ENCODE measurements around the gene SUSD6. TPM values are rescaled to one million over a fixed set of nuclear protein-coding genes. Genes with fewer than 3 reads are reported as not detected.

Gene SUSD6, protein sequence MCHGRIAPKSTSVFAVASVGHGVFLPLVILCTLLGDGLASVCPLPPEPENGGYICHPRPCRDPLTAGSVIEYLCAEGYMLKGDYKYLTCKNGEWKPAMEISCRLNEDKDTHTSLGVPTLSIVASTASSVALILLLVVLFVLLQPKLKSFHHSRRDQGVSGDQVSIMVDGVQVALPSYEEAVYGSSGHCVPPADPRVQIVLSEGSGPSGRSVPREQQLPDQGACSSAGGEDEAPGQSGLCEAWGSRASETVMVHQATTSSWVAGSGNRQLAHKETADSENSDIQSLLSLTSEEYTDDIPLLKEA
- 5.9 and 6.4 TPM in 2 replicates for total RNA-seq (2014; rRNA removed; shearing (Covaris generic))

DNA sequence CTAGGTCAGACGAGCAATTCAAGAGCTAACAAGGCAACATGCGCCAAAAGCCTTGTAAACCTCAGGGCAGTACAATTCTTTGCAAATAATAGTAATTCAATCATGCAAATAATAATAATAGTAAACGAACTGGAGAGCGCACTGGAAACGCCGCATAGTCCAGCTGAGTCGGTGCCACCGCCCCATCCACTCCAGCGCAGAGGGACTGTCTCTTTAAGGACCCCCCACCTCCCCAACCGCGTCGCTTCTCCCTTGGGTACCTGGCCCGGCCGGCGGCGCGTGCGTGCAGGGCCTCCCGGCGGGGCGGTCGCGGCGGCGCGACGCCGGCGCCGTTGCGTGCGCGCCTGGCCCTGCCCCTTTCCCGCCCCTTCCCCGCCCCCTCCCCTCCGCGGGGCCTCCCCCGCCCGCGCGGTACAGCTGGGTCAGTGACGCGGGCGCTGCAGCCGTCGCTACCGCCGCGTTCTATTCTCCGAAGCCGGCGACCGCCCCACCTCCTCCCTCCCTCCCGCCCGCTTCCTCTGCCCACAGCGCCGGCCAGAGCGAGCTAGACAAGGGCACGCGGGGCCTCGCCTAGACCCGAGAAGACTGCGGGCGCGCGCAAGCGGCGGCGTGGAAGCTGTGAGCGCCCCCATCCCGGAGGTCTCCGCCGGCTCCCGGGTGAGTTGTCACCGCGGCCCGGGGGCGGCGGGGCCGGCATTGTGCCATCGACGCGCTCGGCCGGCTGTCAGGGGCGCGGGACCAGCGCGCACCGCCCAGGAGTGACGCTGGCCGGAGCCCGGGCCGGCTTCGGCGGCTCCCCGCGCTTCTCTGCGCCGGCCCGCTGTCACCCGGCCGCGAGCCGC is at the start of gene SUSD6:
SUSD6 (plus strand) TSS at position 425 of the 842 bp plus-strand sequence. CDS start 46,997 bp downstream, outside the sequence.
- Histone ChIP-seq H3K4me1 (replicated peaks) (peaks cover 36% of the 10 kb centered on the region), H3K4me3 (peak within 1 kb of the TSS; percentile 95), H3K36me3 (no peaks in the 10 kb centered on the region; the same call in 1 of the 2 replicates), H3K27ac (peak within 1 kb of the TSS; percentile 82), H3K27me3 (replicated peaks) (no peaks in the 10 kb centered on the region), H3K9me3 (replicated peaks) (0 out of 2 replicates have a peak, but pooled peaks cover 2% of the 10 kb centered on the region)
- DNase-seq (ENCODE audit: low read depth in 1 of 2, low spot score in 2 of 2): peak; percentile 73 to 86

DNA sequence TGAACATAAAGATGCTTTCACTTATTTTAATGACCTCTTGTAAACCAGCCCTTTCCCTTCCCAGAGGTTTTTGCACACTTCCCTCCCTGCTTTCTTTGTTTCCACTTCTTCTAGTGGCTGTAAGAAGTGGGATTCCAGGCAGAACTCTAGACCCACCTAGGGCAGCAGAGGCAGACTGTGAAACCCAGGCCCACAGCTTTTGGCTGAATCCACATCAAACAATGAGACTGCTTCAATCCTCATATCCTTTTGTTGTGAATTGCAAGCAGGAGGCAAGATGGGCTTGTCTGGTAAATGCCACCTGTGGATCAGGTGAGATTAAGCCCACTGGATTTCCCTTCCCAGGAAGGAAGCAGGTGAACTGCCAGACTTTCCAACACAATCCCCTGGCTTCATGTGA is 49.5 kb upstream of the SUSD6 start:
- no peak for DNase-seq (ENCODE audit: low read depth in 1 of 2, low spot score in 2 of 2)
- Histone ChIP-seq H3K27ac (no peak overlapping the region), H3K4me3 (no peak overlapping the region), H3K36me3 (no peaks in the 10 kb centered on the region), H3K27me3 (replicated peaks) (peaks cover 8% of the 10 kb centered on the region), H3K4me1 (replicated peaks) (no peaks in the 10 kb centered on the region), H3K9me3 (replicated peaks) (no peaks in the 10 kb centered on the region)

GRCh38 chr14:69567563-69567962 is 43.8 kb upstream of the SUSD6 start:
- H3K9me3 ChIP-seq (replicated peaks): peaks cover 3% of the 10 kb centered on the region; the same call in 1 of the 2 replicates
- no peaks in the 10 kb centered on the region for H3K36me3 ChIP-seq
- H3K4me1 ChIP-seq (replicated peaks): peaks cover 10% of the 10 kb centered on the region
- H3K27me3 ChIP-seq (replicated peaks): peaks cover 59% of the 10 kb centered on the region
- H3K27ac ChIP-seq: no peak overlapping the region
- no peak overlapping the region for H3K4me3 ChIP-seq
- no peak for DNase-seq (ENCODE audit: low read depth in 1 of 2, low spot score in 2 of 2)

- no peaks in the 10 kb centered on the region for H3K36me3 ChIP-seq
- peaks cover 25% of the 10 kb centered on the region for H3K4me1 ChIP-seq (replicated peaks)
- H3K9me3 ChIP-seq (replicated peaks): peaks cover 5% of the 10 kb centered on the region; the same call in 1 of the 2 replicates
- no peak overlapping the region for H3K27ac ChIP-seq
- peaks cover 80% of the 10 kb centered on the region for H3K27me3 ChIP-seq (replicated peaks)
- no peak for DNase-seq (ENCODE audit: low read depth in 1 of 2, low spot score in 2 of 2)
- no peak overlapping the region for H3K4me3 ChIP-seq
These were observed 41.5 kb upstream of the SUSD6 start for GRCh38 chr14:69569859-69570258.

- H3K27ac ChIP-seq: no peak overlapping the region
- no peaks in the 10 kb centered on the region for H3K36me3 ChIP-seq
- no peak overlapping the region for H3K4me3 ChIP-seq
- H3K9me3 ChIP-seq (replicated peaks): peaks cover 5% of the 10 kb centered on the region; the same call in 1 of the 2 replicates
- peaks cover 25% of the 10 kb centered on the region for H3K4me1 ChIP-seq (replicated peaks)
- no peak for DNase-seq (ENCODE audit: low read depth in 1 of 2, low spot score in 2 of 2)
- peaks cover 86% of the 10 kb centered on the region for H3K27me3 ChIP-seq (replicated peaks)
These were observed 40.5 kb upstream of the SUSD6 start for GRCh38 chr14:69570836-69571330.

DNA sequence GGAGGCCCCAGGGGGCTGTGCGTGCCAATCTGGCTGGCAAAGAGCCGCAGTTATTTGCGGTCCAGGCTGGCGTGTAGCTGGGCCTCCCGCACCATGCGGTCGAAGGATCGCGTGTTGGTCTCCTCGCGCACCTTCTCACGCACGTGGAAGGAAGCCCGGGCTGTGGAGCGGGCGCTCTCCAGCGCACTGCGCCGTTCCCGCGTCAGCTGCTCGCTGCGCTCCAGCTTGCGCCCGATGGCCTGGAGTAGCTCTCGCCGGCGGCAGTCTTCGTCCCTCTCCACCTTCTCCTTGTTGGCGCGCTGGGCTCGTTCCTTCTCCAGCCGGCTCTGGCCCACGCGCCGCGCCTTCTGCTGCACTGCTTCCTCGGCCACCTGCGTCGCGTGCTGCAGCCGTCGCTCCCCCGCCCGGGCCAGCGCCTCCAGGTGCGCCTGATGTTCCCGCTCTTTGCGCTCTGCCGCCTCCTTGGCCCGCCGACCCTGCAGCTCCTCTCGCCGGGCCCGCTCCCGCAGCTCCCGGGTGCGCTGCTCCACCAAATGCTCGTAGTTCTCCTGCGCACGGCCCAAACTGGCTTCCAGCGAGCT is 39.9 kb upstream of the SUSD6 start:
- H3K4me3 ChIP-seq: no peak overlapping the region
- H3K9me3 ChIP-seq (replicated peaks): peaks cover 5% of the 10 kb centered on the region; the same call in 1 of the 2 replicates
- DNase-seq (ENCODE audit: low read depth in 1 of 2, low spot score in 2 of 2): no peak
- H3K4me1 ChIP-seq (replicated peaks): peaks cover 25% of the 10 kb centered on the region
- peaks cover 79% of the 10 kb centered on the region for H3K27me3 ChIP-seq (replicated peaks)
- no peaks in the 10 kb centered on the region for H3K36me3 ChIP-seq
- H3K27ac ChIP-seq: no peak overlapping the region

GRCh38 chr14:69572030-69572840 is 39.2 kb upstream of the SUSD6 start:
- no peak overlapping the region for H3K27ac ChIP-seq
- peaks cover 25% of the 10 kb centered on the region for H3K4me1 ChIP-seq (replicated peaks)
- DNase-seq (ENCODE audit: low read depth in 1 of 2, low spot score in 2 of 2): no peak
- peaks cover 76% of the 10 kb centered on the region for H3K27me3 ChIP-seq (replicated peaks)
- H3K9me3 ChIP-seq (replicated peaks): peaks cover 5% of the 10 kb centered on the region; the same call in 1 of the 2 replicates
- no peaks in the 10 kb centered on the region for H3K36me3 ChIP-seq
- no peak overlapping the region for H3K4me3 ChIP-seq

- Histone ChIP-seq H3K27ac (no peak overlapping the region), H3K4me1 (replicated peaks) (peaks cover 25% of the 10 kb centered on the region), H3K9me3 (replicated peaks) (peaks cover 5% of the 10 kb centered on the region; the same call in 1 of the 2 replicates), H3K27me3 (replicated peaks) (peaks cover 71% of the 10 kb centered on the region), H3K36me3 (no peaks in the 10 kb centered on the region), H3K4me3 (no peak overlapping the region)
- no peak for DNase-seq (ENCODE audit: low read depth in 1 of 2, low spot score in 2 of 2)
These were observed 38.6 kb upstream of the SUSD6 start for GRCh38 chr14:69572841-69573135.

- H3K27me3 ChIP-seq (replicated peaks): peaks cover 66% of the 10 kb centered on the region
These were observed 38.1 kb upstream of the SUSD6 start for GRCh38 chr14:69573205-69573830.

DNA sequence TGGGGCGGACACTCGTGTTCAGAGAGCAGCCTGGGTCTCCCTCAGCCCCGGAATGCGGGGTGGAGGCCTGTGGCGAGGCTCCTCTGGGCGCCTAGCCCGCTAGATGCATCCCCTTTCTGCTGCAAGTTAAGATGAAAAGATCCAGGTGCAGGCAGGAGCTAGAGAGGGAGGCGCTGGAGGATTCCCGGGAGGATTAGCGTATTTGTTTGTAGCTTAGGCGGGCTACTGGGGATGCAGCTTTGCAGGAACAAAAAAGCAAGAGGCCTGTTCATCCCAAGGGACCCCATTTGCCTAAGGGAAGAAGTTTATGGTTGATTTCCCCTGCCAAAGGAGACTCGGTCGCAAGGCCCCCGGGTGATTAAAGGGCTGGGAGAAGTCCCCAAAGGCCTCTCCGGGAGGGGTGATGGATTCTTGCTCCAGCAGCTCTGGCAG is 37.5 kb upstream of the SUSD6 start:
- no peaks in the 10 kb centered on the region for H3K36me3 ChIP-seq
- peaks cover 64% of the 10 kb centered on the region for H3K27me3 ChIP-seq (replicated peaks)
- no peak overlapping the region for H3K27ac ChIP-seq
- H3K9me3 ChIP-seq (replicated peaks): peaks cover 5% of the 10 kb centered on the region; the same call in 1 of the 2 replicates
- no peak overlapping the region for H3K4me3 ChIP-seq
- H3K4me1 ChIP-seq (replicated peaks): peaks cover 25% of the 10 kb centered on the region
- no peak for DNase-seq (ENCODE audit: low read depth in 1 of 2, low spot score in 2 of 2)

More at GRCh38 chr14:69573205-69573830, 38.1 kb upstream of the SUSD6 start:
- Histone ChIP-seq H3K36me3 (no peaks in the 10 kb centered on the region), H3K4me3 (no peak overlapping the region), H3K27ac (no peak overlapping the region), H3K9me3 (replicated peaks) (peaks cover 5% of the 10 kb centered on the region; the same call in 1 of the 2 replicates), H3K4me1 (replicated peaks) (peaks cover 25% of the 10 kb centered on the region)
- no peak for DNase-seq (ENCODE audit: low read depth in 1 of 2, low spot score in 2 of 2)

DNA sequence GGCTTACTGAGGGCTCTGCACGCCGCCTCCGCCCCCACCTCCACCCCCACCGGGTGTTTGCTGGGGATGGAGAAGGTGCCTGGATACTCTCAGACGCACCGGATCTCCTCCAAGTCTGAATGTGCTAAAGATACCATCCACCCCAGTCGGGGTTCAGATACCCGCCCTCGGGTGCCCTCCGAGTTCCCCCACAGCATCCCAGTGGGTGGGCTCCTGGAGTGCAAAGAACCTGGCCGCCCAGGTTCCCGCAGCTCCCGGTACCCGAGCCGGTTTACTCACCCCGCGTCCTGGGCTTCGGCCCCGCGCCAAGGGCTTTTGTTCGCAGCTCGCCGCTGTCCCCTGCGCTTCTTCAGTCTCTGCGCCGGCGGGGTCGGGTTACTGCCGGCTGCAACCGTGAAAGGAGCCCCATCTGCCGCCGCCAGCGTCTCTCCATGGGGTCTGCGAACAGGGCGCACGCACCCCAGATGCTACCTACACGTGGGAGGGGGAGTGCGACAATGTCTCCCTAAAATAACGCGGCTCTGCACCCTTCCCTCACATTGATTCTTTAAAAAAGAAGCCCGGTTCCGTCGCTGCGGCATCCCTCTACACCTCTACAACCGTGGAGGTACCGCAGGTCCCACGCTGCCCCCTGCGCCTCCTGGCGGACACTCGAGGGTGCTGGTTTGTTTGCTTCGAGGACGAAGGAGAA is 37.0 kb upstream of the SUSD6 start, which contains the start of gene CCDC177:
CCDC177 (minus strand) TSS at position 609 of the 691 bp plus-strand sequence. CDS start 1,249 bp downstream, outside the sequence.
- H3K27me3 ChIP-seq (replicated peaks): peaks cover 59% of the 10 kb centered on the region
- DNase-seq (ENCODE audit: low read depth in 1 of 2, low spot score in 2 of 2): peak; percentile 34 to 58
- H3K36me3 ChIP-seq: no peaks in the 10 kb centered on the region
- no peak within 1 kb of the TSS for H3K27ac ChIP-seq
- H3K4me1 ChIP-seq (replicated peaks): peaks cover 25% of the 10 kb centered on the region
- no peak within 1 kb of the TSS for H3K4me3 ChIP-seq
- peaks cover 5% of the 10 kb centered on the region; the same call in 1 of the 2 replicates for H3K9me3 ChIP-seq (replicated peaks)

GRCh38 chr14:69574954-69575295 is 36.5 kb upstream of the SUSD6 start:
- Histone ChIP-seq H3K4me1 (replicated peaks) (peaks cover 25% of the 10 kb centered on the region), H3K4me3 (no peak overlapping the region), H3K27me3 (replicated peaks) (peaks cover 56% of the 10 kb centered on the region), H3K27ac (no peak overlapping the region), H3K36me3 (no peaks in the 10 kb centered on the region), H3K9me3 (replicated peaks) (peaks cover 5% of the 10 kb centered on the region; the same call in 1 of the 2 replicates)
- no peak for DNase-seq (ENCODE audit: low read depth in 1 of 2, low spot score in 2 of 2)
